ENCODE results near the gene ICAM3.

DNA sequence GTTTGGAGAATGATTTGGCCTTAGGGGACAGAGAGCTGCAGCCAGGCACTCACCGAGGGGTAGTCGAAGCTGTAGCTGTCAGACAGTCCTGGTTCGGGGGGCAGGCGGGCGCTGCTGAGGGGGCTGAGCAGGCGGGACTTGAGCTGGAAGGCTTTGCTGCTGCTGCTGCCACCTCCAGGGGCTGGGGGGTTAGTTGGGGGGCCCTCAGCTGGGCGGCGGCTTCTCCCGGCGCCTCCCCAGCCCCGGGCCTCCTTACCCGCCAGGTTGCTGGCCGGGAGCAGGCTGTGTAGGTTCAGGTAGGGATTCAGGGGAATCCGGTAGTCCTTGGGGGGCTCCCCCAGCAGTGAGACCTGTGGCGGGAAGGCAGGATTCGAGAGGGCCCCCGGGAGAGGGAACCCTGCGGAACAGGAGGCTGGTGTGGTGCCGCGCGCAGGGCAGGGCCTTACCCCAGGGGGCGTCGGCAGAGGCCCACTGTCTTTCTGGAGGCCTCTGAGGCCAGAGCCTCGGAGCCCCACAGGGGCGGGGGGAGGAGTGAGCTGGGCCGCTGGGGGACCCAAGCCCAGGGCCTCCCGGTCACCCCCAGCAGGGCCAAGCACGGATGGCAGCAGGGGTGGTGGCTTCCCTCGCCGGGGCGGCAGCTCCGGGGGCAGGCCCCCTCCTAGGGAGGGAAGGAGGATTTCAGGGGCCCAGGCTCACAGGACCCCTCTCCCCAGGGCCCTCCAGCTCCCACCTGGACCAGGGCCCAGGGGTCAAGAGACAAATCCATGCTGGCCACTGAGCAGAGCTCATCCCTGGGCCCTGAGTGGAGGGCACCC is 18.6 kb downstream of the ICAM3 start:
- TF ChIP-seq POLR2AphosphoS5 (IDR thresholded peaks at IDR 0.05) (no peak), POLR2A (IDR thresholded peaks at IDR 0.05) (no peak)
